Astrocyte of the cerebellum (primary cell): ENCODE results near the gene HAX1.
"Not testable (repeated sequence)": the region's sequence is repeated elsewhere in the genome, so short reads cannot be mapped to it uniquely, and the experiment has no call there.

Source experiments
- DNase-seq: peaks from one replicate; pipeline ENCODE4 v3.0.0-alpha.2; 2011; ENCODE audit warnings: low read depth
- H3K4me3 ChIP-seq: 2 replicates; pipeline ENCODE4 v1.5.1; 2011; ENCODE audit warnings: mild to moderate bottlenecking, low read depth, low read length, moderate library complexity
- CTCF ChIP-seq: IDR thresholded peaks from 2 replicates; pipeline ENCODE4 v1.5.1; 2012; ENCODE audit warnings: low read length, low read depth, moderate library complexity, mild to moderate bottlenecking; ENCODE audit errors: missing control alignments
- in situ Hi-C: cut with HindIII; loops from 2 replicates; pipeline ENCODE4 v1.10.0; 2017; ENCODE audit warnings: low sequenced_read_pairs

HAX1 gene

DNA sequence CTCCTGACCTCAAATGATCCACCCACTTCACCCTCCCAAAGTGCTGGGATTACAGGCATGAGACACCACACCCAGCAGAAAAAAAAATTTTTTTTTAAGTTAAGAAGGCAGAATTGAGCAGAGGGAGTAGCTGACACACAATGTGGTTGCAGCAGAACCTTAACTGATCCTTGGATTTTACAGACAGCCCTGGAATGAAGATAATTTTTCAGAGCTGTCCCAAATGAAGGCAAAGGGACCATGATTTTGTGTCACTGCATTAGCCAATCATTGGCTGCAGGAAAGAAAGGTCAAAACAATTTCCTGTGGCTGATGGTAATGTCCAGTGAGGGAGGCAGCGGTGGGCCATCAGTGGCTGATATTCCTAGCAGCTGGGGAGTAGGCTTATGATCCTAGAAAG is 29.2 kb downstream of the HAX1 start:
- in situ Hi-C loops: no loop called here
- no peak for DNase-seq
- no peak for TF ChIP-seq CTCF
- no peak overlapping the region for H3K4me3 ChIP-seq

- DNase-seq: no peak
- in situ Hi-C loops: no loop called here
- no peak overlapping the region for H3K4me3 ChIP-seq
- no peak for TF ChIP-seq CTCF
Observed at GRCh38 chr1:154304664-154305337, 32.4 kb downstream of the HAX1 start.

GRCh38 chr1:154306151-154306550 is 33.7 kb downstream of the HAX1 start:
- H3K4me3 ChIP-seq: no peak overlapping the region
- TF ChIP-seq CTCF: no peak
- DNase-seq: peak; percentile 43
- in situ Hi-C loops: no loop called here

GRCh38 chr1:154307670-154308270 is 35.3 kb downstream of the HAX1 start:
- in situ Hi-C loops, DNase-seq, H3K4me3 ChIP-seq: not testable (repeated sequence)

DNA sequence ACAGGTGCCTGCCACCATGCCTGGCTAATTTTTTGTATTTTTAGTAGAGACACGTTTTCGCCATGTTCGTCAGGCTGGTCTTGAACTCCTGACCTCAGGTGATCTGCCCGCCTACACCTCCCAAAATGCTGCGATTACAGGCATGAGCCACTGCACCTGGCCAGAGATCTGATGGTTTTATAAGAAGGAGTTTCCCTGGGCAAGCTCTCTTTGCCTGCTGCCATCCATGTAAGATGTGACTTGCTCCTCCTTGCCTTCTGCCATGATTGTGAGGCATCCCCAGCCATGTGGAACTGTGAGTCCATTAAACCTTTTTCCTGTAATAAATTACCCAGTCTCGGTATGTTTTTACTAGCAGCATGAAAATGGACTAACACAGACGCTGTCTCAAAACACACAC is 36.7 kb downstream of the HAX1 start:
- DNase-seq, in situ Hi-C loops, H3K4me3 ChIP-seq: not testable (repeated sequence)

- H3K4me3 ChIP-seq, DNase-seq, in situ Hi-C loops: not testable (repeated sequence)
Observed at GRCh38 chr1:154312229-154313065, 40.0 kb downstream of the HAX1 start.

- in situ Hi-C loops: no loop called here
- no peak overlapping the region for H3K4me3 ChIP-seq
Observed at GRCh38 chr1:154313066-154313356, 40.6 kb downstream of the HAX1 start.

GRCh38 chr1:154314226-154314625 is 41.8 kb downstream of the HAX1 start:
- in situ Hi-C loops, DNase-seq, H3K4me3 ChIP-seq: not testable (repeated sequence)

More at GRCh38 chr1:154313066-154313356, 40.6 kb downstream of the HAX1 start:
- DNase-seq: no peak
- no peak for TF ChIP-seq CTCF
